Upper lobe of left lung (tissue), 6 donors: Measurements from ENCODE around the gene TIMP1. TPM values are rescaled to one million over a fixed set of nuclear protein-coding genes. Genes with fewer than 3 reads are reported as not detected.

Experiments used
- ATAC-seq, 2 donors: fragments of 200-7000 bp; cut with Tn5 transposase; one replicate each; pipeline ENCODE4 v1.9.1; 2022; ENCODE audit warnings: mild to moderate bottlenecking in 2 of 2, moderate library complexity in 2 of 2; ENCODE audit not compliant: low FRiP score in 2 of 2
- DNase-seq, 2 donors: peaks; one replicate each; pipeline ENCODE4 v3.0.0-alpha.2; 2019 to 2020
- H3K27ac ChIP-seq, 4 donors: fragments of 200-600 bp; sonication (generic); one replicate each; pipeline ENCODE4 v1.5.1; 2016 to 2019
- H3K27me3 ChIP-seq, 4 donors: fragments of 200-600 bp; sonication (generic); one replicate each; pipeline ENCODE4 v1.5.1; 2017 to 2019
- H3K36me3 ChIP-seq, 4 donors: fragments of 200-600 bp; sonication (generic); one replicate each; pipeline ENCODE4 v1.5.1; 2016 to 2019
- H3K4me1 ChIP-seq, 4 donors: fragments of 200-600 bp; sonication (generic); one replicate each; pipeline ENCODE4 v1.5.1; 2018 to 2019
- H3K4me3 ChIP-seq, 4 donors: fragments of 200-600 bp; sonication (generic); one replicate each; pipeline ENCODE4 v1.5.1; 2017 to 2019; ENCODE audit warnings: mild to moderate bottlenecking in 2 of 4, moderate library complexity in 1 of 4
- H3K9me3 ChIP-seq, 4 donors: fragments of 200-600 bp; sonication (generic); one replicate each; pipeline ENCODE4 v1.5.1; 2018 to 2019
- EP300 ChIP-seq, 4 donors: sonication (generic); formaldehyde crosslinking; IDR thresholded peaks; one replicate each; pipeline ENCODE4 v1.5.1; 2017; ENCODE audit warnings: antibody characterized with exemption in 4 of 4, control low read depth in 2 of 4
- POLR2A ChIP-seq, 4 donors: fragments of 450-650 bp; IDR thresholded peaks; one replicate each; pipeline ENCODE4 v1.5.1; 2016 to 2017; ENCODE audit warnings: antibody characterized with exemption in 4 of 4, mild to moderate bottlenecking in 2 of 4
- POLR2AphosphoS5 ChIP-seq, 2 donors: sonication (generic); formaldehyde crosslinking; IDR thresholded peaks; one replicate each; pipeline ENCODE4 v1.5.1; 2017; ENCODE audit warnings: antibody characterized with exemption in 2 of 2
- WGBS, 2 donors: methylation state at CpG; one replicate each; pipeline ENCODE4 v1.1.5; 2017 to 2018; 5-methylcytosine and 5-hydroxymethylcytosine counted together
- total RNA-seq, 6 donors: library from RNA; depleted of rRNA in 4 of 6; stranded (reverse); fragments of >200 nt in 4 of 6; gene quantifications; one replicate each; pipeline versions ENCODE4 v1.1.0 to v1.2.1, GENCODE V29; 2016 to 2021
- TF ChIP-seq, protein P1 (sequence below), 6 experiments: fragments of 450-650 bp in 4 of 6; fragments of 200-600 bp in 2 of 6; sonication (generic) in 2 of 6; IDR thresholded peaks; one replicate each; pipeline ENCODE4 v1.5.1; 2016 to 2019; ENCODE audit warnings: antibody characterized with exemption in 6 of 6
- donor health status: DM: no; HTN: no; CAD: no; lungs with moderate emphysema.
- donor health status: DM: no; HTN: yes; CAD: no; lungs with severe emphysema.

The TIMP1 gene
- total RNA-seq, 6 donors from 2014 or later: 54.5 to 420 (median 163) TPM

DNA sequence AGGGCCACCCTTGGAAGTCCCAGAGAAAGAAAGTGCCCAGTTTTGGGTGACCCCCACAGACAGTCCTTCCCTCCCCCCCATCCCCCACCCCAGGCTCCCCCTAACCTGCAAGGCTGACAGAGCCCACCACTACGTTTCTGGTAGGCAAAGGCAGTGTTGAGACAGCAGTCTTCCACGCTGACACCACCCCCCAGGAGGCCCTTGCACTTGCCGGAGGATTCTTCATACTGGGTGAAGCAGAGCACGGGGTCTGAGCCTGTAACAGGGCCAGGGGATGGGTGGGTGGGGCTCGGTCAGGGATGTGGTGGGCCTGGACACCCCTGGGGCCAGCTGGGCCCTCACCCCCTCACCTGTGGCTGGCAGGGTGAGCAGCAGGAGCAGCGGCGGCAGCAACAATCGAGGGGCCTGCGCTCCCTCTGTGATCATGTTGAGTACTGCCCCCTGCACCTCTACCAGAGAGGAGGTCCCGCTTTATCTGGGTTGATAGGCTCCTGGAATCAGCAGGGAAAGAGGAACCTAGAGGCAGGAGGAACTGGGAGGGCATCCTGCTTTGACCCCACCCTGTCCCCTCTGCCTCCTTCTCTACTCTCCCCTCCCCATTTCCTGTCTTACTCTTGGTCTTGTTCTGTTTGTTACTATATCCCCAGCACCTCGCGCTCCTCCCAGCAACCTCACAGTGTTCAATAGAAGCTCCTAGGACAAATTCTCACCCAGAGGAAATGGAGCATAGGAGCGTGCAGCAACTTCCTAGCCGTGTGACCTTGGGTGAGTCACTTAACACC is 47.4 kb downstream of the TIMP1 start, which contains the start of gene CFP:
TSS of gene CFP (minus strand) at position 512 of the 782 bp plus-strand sequence. CDS start at position 426, 86 bp downstream.
- Histone ChIP-seq H3K36me3 (peaks cover 0 to 3% (median 0%) of the 10 kb centered on the region in 4 donors), H3K27ac (peak within 1 kb of the TSS in 3 of 4 donors; percentile 68 to 78 (median 73)), H3K4me1 (peaks cover 0 to 8% (median 0%) of the 10 kb centered on the region in 4 donors), H3K4me3 (peak within 1 kb of the TSS in 3 of 4 donors; percentile 20 to 39 (median 22)), H3K9me3 (no peaks in the 10 kb centered on the region), H3K27me3 (no peaks in the 10 kb centered on the region)
- ATAC-seq: peak in 1 of 2 donors; percentile 57
- DNase-seq: peak in 1 of 2 donors; percentile 18
- 27 to 70% methylated on average over 5 to 13 of the region's 14 CpGs for WGBS, 2 donors
- no peak for TF ChIP-seq POLR2A (IDR thresholded peaks at IDR 0.05)
- no peak for TF ChIP-seq EP300 (IDR thresholded peaks at IDR 0.05)
- TF ChIP-seq, protein P1, sequence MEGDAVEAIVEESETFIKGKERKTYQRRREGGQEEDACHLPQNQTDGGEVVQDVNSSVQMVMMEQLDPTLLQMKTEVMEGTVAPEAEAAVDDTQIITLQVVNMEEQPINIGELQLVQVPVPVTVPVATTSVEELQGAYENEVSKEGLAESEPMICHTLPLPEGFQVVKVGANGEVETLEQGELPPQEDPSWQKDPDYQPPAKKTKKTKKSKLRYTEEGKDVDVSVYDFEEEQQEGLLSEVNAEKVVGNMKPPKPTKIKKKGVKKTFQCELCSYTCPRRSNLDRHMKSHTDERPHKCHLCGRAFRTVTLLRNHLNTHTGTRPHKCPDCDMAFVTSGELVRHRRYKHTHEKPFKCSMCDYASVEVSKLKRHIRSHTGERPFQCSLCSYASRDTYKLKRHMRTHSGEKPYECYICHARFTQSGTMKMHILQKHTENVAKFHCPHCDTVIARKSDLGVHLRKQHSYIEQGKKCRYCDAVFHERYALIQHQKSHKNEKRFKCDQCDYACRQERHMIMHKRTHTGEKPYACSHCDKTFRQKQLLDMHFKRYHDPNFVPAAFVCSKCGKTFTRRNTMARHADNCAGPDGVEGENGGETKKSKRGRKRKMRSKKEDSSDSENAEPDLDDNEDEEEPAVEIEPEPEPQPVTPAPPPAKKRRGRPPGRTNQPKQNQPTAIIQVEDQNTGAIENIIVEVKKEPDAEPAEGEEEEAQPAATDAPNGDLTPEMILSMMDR (IDR thresholded peaks at IDR 0.05): no peak
- TF ChIP-seq POLR2AphosphoS5 (IDR thresholded peaks at IDR 0.05): no peak

DNA sequence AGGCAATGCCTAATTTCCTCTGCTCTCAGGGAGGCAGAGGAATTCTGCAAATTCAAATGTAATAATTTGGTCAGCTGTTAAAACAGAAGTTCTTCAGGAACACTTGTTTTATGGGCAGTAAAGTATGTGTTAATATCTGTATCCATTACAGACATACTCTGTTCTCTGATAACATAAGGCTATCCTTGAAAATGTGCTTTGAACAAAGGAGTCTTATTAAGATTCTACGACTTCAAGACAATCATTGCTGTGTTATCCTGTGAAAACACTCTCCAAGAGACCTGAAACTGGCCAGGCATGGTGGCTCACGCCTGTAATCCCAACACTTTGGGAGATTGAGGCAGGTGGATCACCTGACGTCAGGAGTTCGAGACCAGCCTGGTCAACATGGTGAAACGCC is 49.4 kb downstream of the TIMP1 start:
- no peak for TF ChIP-seq EP300 (IDR thresholded peaks at IDR 0.05)
- TF ChIP-seq POLR2AphosphoS5 (IDR thresholded peaks at IDR 0.05): no peak
- TF ChIP-seq, protein P1 (IDR thresholded peaks at IDR 0.05): no peak
- no peak for TF ChIP-seq POLR2A (IDR thresholded peaks at IDR 0.05)
- DNase-seq (no peak), ATAC-seq (no peak)
- peaks cover 0 to 8% (median 0%) of the 10 kb centered on the region in 4 donors for H3K4me1 ChIP-seq
- H3K27me3 ChIP-seq: no peaks in the 10 kb centered on the region
- H3K4me3 ChIP-seq: no peak overlapping the region
- no peaks in the 10 kb centered on the region for H3K9me3 ChIP-seq
- WGBS, 2 donors: 84 to 89% methylated on average over 5 of the region's 5 CpGs
- peaks cover 0 to 17% (median 0%) of the 10 kb centered on the region in 4 donors for H3K36me3 ChIP-seq
- no peak overlapping the region for H3K27ac ChIP-seq

DNA sequence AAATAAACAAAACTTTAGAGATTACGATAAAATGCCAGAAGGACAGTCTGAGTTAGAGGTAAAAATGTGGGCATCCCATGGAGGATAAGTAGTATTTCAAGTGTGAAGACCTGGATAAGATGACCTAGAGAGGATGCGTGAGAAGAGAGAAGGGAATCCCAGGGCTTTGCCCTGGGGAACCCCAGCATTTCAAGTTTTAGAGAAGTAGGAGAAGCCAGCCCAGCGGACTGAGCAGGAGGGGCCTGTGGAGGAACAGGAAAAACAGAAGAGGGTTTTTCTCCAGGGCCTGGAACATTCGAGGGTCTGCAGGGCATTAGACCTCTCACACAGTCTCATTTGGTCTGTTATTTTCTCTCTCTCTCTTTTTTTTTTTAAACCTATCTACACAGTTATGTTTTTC is 50.4 kb downstream of the TIMP1 start:
- DNase-seq (peak in 1 of 2 donors; percentile 32), ATAC-seq (no peak)
- H3K4me1 ChIP-seq: peaks cover 0 to 8% (median 0%) of the 10 kb centered on the region in 4 donors
- no peak for TF ChIP-seq POLR2AphosphoS5 (IDR thresholded peaks at IDR 0.05)
- no peak for TF ChIP-seq EP300 (IDR thresholded peaks at IDR 0.05)
- TF ChIP-seq, protein P1 (IDR thresholded peaks at IDR 0.05): no peak
- TF ChIP-seq POLR2A (IDR thresholded peaks at IDR 0.05): no peak
- H3K27me3 ChIP-seq: no peaks in the 10 kb centered on the region
- no peak overlapping the region for H3K27ac ChIP-seq
- H3K4me3 ChIP-seq: no peak overlapping the region
- H3K36me3 ChIP-seq: peaks cover 0 to 18% (median under 1%) of the 10 kb centered on the region in 4 donors
- WGBS, 2 donors: 53 to 55% methylated on average over 4 of the region's 4 CpGs
- H3K9me3 ChIP-seq: no peaks in the 10 kb centered on the region

DNA sequence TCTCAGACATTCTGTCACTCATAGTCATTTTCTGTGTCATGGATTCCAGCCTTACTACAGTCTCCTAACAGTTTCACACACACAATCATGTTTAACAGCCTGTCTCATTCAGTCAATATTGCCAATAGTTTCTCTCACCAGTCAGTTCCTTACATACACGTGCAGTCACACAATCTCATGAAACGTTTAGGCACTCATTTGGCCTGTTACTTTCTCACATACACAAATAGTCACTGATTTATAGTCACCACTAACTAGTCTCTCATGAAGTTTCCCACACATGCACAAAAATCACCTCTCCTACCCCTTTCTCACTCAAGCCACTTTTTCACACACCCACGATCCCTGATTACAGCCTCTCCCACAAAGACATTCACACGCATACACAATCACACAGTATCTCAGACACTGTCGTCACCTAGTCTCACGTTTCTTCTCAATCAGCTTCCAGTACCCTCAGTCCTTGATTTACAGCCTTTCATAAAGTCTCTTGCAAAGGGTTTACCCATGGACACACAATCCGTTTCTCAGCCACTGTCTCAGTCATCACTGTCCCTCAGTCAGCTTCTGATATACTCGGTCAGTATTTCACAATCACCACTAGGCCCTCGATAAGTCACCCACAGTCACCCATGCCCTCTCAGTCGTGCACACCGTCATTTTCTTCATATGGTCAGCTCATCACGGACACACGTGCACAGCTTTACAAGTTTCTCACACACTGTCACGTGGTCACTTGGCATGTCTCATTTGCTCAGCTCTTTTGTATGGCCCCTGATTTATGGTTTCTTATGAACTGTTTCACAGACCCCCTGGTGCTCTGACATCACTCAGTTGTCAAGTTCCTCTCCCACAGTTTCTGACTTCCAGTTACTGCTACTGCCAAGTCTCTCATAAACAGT is 51.7 kb downstream of the TIMP1 start:
- 72 to 80% methylated on average over 14 of the region's 14 CpGs for WGBS, 2 donors
- no peak for ATAC-seq
- H3K4me1 ChIP-seq: peaks cover 0 to 8% (median 0%) of the 10 kb centered on the region in 4 donors
- H3K36me3 ChIP-seq: peaks cover 0 to 29% (median 6%) of the 10 kb centered on the region in 4 donors
- no peak for DNase-seq
- peaks cover 0 to 2% (median 0%) of the 10 kb centered on the region in 4 donors for H3K9me3 ChIP-seq
- H3K4me3 ChIP-seq: no peak overlapping the region
- H3K27ac ChIP-seq: no peak overlapping the region
- TF ChIP-seq, protein P1 (IDR thresholded peaks at IDR 0.05): no peak
- no peak for TF ChIP-seq EP300 (IDR thresholded peaks at IDR 0.05)
- no peak for TF ChIP-seq POLR2AphosphoS5 (IDR thresholded peaks at IDR 0.05)
- no peak for TF ChIP-seq POLR2A (IDR thresholded peaks at IDR 0.05)
- no peaks in the 10 kb centered on the region for H3K27me3 ChIP-seq
